AG09309 (cell line): Measurements from ENCODE around the gene DVL2.

Experiments used
- DNase-seq: peaks from one replicate; pipeline ENCODE4 v3.0.0-alpha.2; 2010; ENCODE audit warnings: low read depth
- H3K4me3 ChIP-seq: 2 replicates; pipeline ENCODE4 v1.5.1; 2011; ENCODE audit warnings: mild to moderate bottlenecking, low read depth, low read length, moderate library complexity; ENCODE audit not compliant: control insufficient read depth
- CTCF ChIP-seq: IDR thresholded peaks from 2 replicates; pipeline ENCODE4 v1.5.1; 2011; ENCODE audit warnings: mild to moderate bottlenecking, low read depth, low read length, inconsistent platforms; ENCODE audit not compliant: insufficient read depth, control insufficient read depth; ENCODE audit errors: missing control alignments

Gene DVL2

GRCh38 chr17:7234083-7234951, at the start of gene DVL2:
Gene DVL2 (minus strand): TSS chr17:7234517. CDS start chr17:7234262, 255 bp downstream.
- peak within 1 kb of the TSS; percentile 85 for H3K4me3 ChIP-seq

GRCh38 chr17:7283471-7284216, 49.3 kb upstream of the DVL2 start:
- TF ChIP-seq CTCF, result no peak

More at GRCh38 chr17:7234083-7234951, at the start of gene DVL2:
- peak; percentile 74 for DNase-seq
- TF ChIP-seq CTCF, result no peak

GRCh38 chr17:7282752-7283321, 48.5 kb upstream of the DVL2 start:
- TF ChIP-seq CTCF, result no peak
- DNase-seq, result no peak
- no peak overlapping the region for H3K4me3 ChIP-seq

More at GRCh38 chr17:7283471-7284216, 49.3 kb upstream of the DVL2 start:
- H3K4me3 ChIP-seq, result no peak overlapping the region
- no peak for DNase-seq

- no peak for DNase-seq
- TF ChIP-seq CTCF, result no peak
- H3K4me3 ChIP-seq, result peak overlapping the region; percentile 55
These were observed 47.8 kb upstream of the DVL2 start for GRCh38 chr17:7281953-7282751.

- H3K4me3 ChIP-seq, result peak within 1 kb of the TSS; percentile 55
- DNase-seq, result peak; percentile 56
- no peak for TF ChIP-seq CTCF
These were observed 47.0 kb upstream of the DVL2 start, which contains the start of gene SLC2A4 for GRCh38 chr17:7281074-7281952. Gene SLC2A4 (plus strand): TSS chr17:7281718. CDS start chr17:7281935, 217 bp downstream.
